K562 (cell line): ENCODE measurements around the gene ARF1. TPM values are rescaled to one million over a fixed set of nuclear protein-coding genes. Genes with fewer than 3 reads are reported as not detected.
A peak's percentile ranks its signal among the peaks of the same experiment; 100 is the strongest.

ENCODE experiments used
- ATAC-seq: fragments of 200-7000 bp; cut with Tn5 transposase; 3 replicates; pipeline ENCODE4 v1.9.1; 2020; ENCODE audit warnings: moderate library complexity
- BruUV-seq: library from RNA; stranded (reverse); fragments of 400-500 nt; replicated peaks from 2 replicates; lab custom pipeline; 2021; lab: Mats Ljungman, UMichigan
- CTCF ChIA-PET: fragments of 300-600 bp; formaldehyde crosslinking; extraction: SDS; loops from one replicate; lab custom pipeline; 2021; ENCODE audit warnings: low intra/inter-chr PET ratio; lab: Yijun Ruan, JAX
- POLR2A ChIA-PET: fragments of 300-600, 350-650 bp; sonication (Branson Sonifier 250); formaldehyde crosslinking; extraction: SDS; loops from one replicate; lab custom pipeline; 2021; ENCODE audit warnings: antibody characterized with exemption, inconsistent platforms; lab: Yijun Ruan, JAX
- DNase-seq, 4 experiments: peaks; one replicate each; pipeline versions ENCODE4 v3.0.0 to v3.0.0-alpha.2; 2011 to 2018; ENCODE audit warnings: low spot score in 3 of 4, mixed read lengths in 3 of 4; ENCODE audit errors: extremely low read depth in 1 of 4
- FAIRE-seq: peaks from 2 replicates; lab custom pipeline; 2011; peaks lifted over from hg19 to GRCh38; lab: Jason Lieb, UNC
- H2AFZ ChIP-seq: 2 replicates; pipeline ENCODE4 v1.6.0; 2011; ENCODE audit warnings: low read depth, low read length, control low read depth, inconsistent platforms
- H3K27ac ChIP-seq: fragments of 200-600 bp; 3 replicates; pipeline ENCODE4 v1.8.0; 2011; ENCODE audit warnings: low read depth, mild to moderate bottlenecking, control low read depth, inconsistent platforms, low read length, moderate library complexity, mixed read lengths; ENCODE audit errors: extremely low read depth
- H3K27me3 ChIP-seq, 2 experiments: fragments of 300-600 bp in 1 of 2; 2 replicates in 1 of 2; 3 replicates in 1 of 2; pipeline versions ENCODE4 v1.6.0 to v1.8.0; 2011; ENCODE audit warnings: inconsistent platforms in 2 of 2, low read length in 2 of 2, mild to moderate bottlenecking in 1 of 2, mixed read lengths in 1 of 2, moderate library complexity in 1 of 2; ENCODE audit not compliant: control insufficient read depth in 2 of 2, insufficient read depth in 2 of 2
- H3K36me3 ChIP-seq: fragments of 300-600 bp; 3 replicates; pipeline ENCODE4 v1.8.0; 2011; ENCODE audit warnings: mild to moderate bottlenecking, low read length, inconsistent platforms; ENCODE audit not compliant: control insufficient read depth, insufficient read depth
- H3K4me1 ChIP-seq, 2 experiments: fragments of 200-600 bp in 1 of 2; replicated peaks in 1 of 2; 2 replicates in 1 of 2; 3 replicates in 1 of 2; pipeline versions ENCODE4 v1.5.1 to v1.8.0; 2011; ENCODE audit warnings: inconsistent platforms in 2 of 2, low read length in 2 of 2, mild to moderate bottlenecking in 1 of 2, mixed read lengths in 1 of 2, moderate library complexity in 1 of 2; ENCODE audit not compliant: control insufficient read depth in 2 of 2, insufficient read depth in 2 of 2
- H3K4me2 ChIP-seq: 2 replicates; pipeline ENCODE4 v1.6.1; 2011; ENCODE audit warnings: low read length, control low read depth, inconsistent platforms, mixed read lengths; ENCODE audit not compliant: insufficient read depth
- H3K4me3 ChIP-seq: fragments of 200-600 bp; sonication (generic), shearing (Covaris generic); 2 replicates; pipeline ENCODE4 v1.5.1; 2016; ENCODE audit warnings: control low read depth, inconsistent platforms
- H3K79me2 ChIP-seq: fragments of 200-600 bp; 3 replicates; pipeline ENCODE4 v1.8.0; 2011; ENCODE audit warnings: low read length, inconsistent platforms; ENCODE audit not compliant: control insufficient read depth, insufficient read depth
- H3K9ac ChIP-seq, 2 experiments: 2 replicates each; pipeline versions ENCODE4 v1.6.0 to v1.6.1; 2011; ENCODE audit warnings: low read depth in 2 of 2, low read length in 2 of 2, control low read depth in 1 of 2, inconsistent platforms in 1 of 2, mild to moderate bottlenecking in 1 of 2, mixed read lengths in 1 of 2; ENCODE audit not compliant: insufficient read depth in 1 of 2
- H3K9me1 ChIP-seq: one replicate; pipeline ENCODE4 v1.6.0; 2011; ENCODE audit warnings: inconsistent platforms, mild to moderate bottlenecking, low read length, moderate library complexity; ENCODE audit not compliant: control insufficient read depth, insufficient read depth
- H3K9me3 ChIP-seq: replicated peaks from 2 replicates; pipeline ENCODE4 v1.5.1; 2011; ENCODE audit warnings: low read depth, low read length, inconsistent platforms; ENCODE audit not compliant: control insufficient read depth, insufficient read depth
- H4K20me1 ChIP-seq: replicated peaks from 2 replicates; pipeline ENCODE4 v1.6.1; 2011; ENCODE audit warnings: low read length, inconsistent platforms, mixed read lengths; ENCODE audit not compliant: control insufficient read depth, insufficient read depth
- CHD2 ChIP-seq: IDR thresholded peaks from 2 replicates; pipeline ENCODE4 v1.6.1; 2011; ENCODE audit warnings: low read depth, low read length
- CTCFL ChIP-seq: IDR thresholded peaks from 2 replicates; pipeline ENCODE4 v1.6.1; 2011; ENCODE audit warnings: borderline replicate concordance, low read depth, mild to moderate bottlenecking, moderate library complexity, low read length; ENCODE audit not compliant: insufficient read depth, poor library complexity, severe bottlenecking
- MBD2 ChIP-seq: sonication (generic); IDR thresholded peaks from 2 replicates; pipeline ENCODE4 v1.6.1; 2016; ENCODE audit warnings: low read depth, borderline replicate concordance
- RBM34 ChIP-seq: fragments of 200-400 bp; formaldehyde crosslinking; IDR thresholded peaks from 2 replicates; pipeline ENCODE4 v1.6.1; 2018; ENCODE audit warnings: low read length, borderline replicate concordance; ENCODE audit not compliant: insufficient read depth
- ZBTB7A ChIP-seq: IDR thresholded peaks from 2 replicates; pipeline ENCODE4 v1.6.1; 2011; ENCODE audit warnings: low read depth, mild to moderate bottlenecking, low read length, moderate library complexity, borderline replicate concordance; ENCODE audit not compliant: control insufficient read depth
- WGBS: fragments of 100-300 bp; shearing (Covaris generic); methylation state at CpG from one replicate; pipeline ENCODE4 v1.1.6; 2016; ENCODE audit warnings: low coverage, mixed read lengths; ENCODE audit not compliant: insufficient coverage; ENCODE audit errors: missing lambda C conversion rate; 5-methylcytosine and 5-hydroxymethylcytosine counted together
- in situ Hi-C: fragments of 300-500 bp; cut with MboI; formaldehyde crosslinking; loops from 4 replicates; pipeline ENCODE4 v1.15.0; 2018; ENCODE audit warnings: inconsistent platforms, mixed read lengths
- intact Hi-C: fragments of 100-400 bp; cut with micrococcal nuclease; formaldehyde crosslinking; loops from 2 replicates; pipeline ENCODE4 v1.14.2; 2022
- polyA plus RNA-seq, 8 experiments: library from polyadenylated mRNA; depleted of rRNA in 4 of 8; stranded (reverse) in 5 of 8; unstranded in 3 of 8; fragments of >200 nt; fragmentation: Nextera tagmentation in 2 of 8; fragmentation: Illumina TruSeq in 1 of 8; extraction: Ambion mirVana in 2 of 8; extraction: Trizol in 1 of 8; gene quantifications; 2 replicates each; pipeline versions ENCODE4 v1.2.1 to v1.2.3, GENCODE V29; 2011 to 2014; ENCODE audit warnings: inconsistent platforms in 1 of 8, missing spikeins in 1 of 8
- total RNA-seq, 7 experiments: library from RNA; depleted of rRNA in 6 of 7; stranded (reverse); fragments of >200 nt in 6 of 7; fragmentation: Illumina TruSeq in 2 of 7; extraction: Trizol in 2 of 7; gene quantifications; 2 replicates each; pipeline versions ENCODE4 v1.2.1 to v1.2.3, GENCODE V29; 2011 to 2021; ENCODE audit warnings: low replicate concordance in 1 of 7

The ARF1 gene
- total and polyA plus RNA-seq, 9 of the 15 experiments (the other 6 are each of a cell fraction or from before 2014, with no cell fraction given), result 69.8 to 593 (median 325) TPM

GRCh38 chr1:228147768-228148167, 65.3 kb downstream of the ARF1 start (continued):
- TF ChIP-seq CHD2 (no peak), RBM34 (no peak)

- Histone ChIP-seq H3K4me1 (peaks cover 49 to 97% of the 10 kb centered on the region in 2 experiments), H3K79me2 (peaks cover 64% of the 10 kb centered on the region), H3K9me3 (no peaks in the 10 kb centered on the region), H3K9ac (peak overlapping the region in 1 of 2 experiments; percentile 91; a peak in 2 of 4 replicates), H3K4me2 (no peak overlapping the region), H3K9me1 (peaks cover 18% of the 10 kb centered on the region), H4K20me1 (peaks cover 42% of the 10 kb centered on the region), H3K36me3 (peaks cover 43% of the 10 kb centered on the region; the same call in 2 of the 3 replicates), H3K27me3 (no peaks in the 10 kb centered on the region), H2AFZ (no peak overlapping the region), H3K27ac (no peak overlapping the region), H3K4me3 (no peak overlapping the region)
- CTCF ChIA-PET, result no interaction called here
- BruUV-seq, result no TSS peak
- in situ Hi-C loops, result no loop called here
- 0 out of 2 replicates have a peak, but pooled peaks have one; percentile 22 for TF ChIP-seq ZBTB7A
- peak; percentile 18 for TF ChIP-seq CTCFL
- no peak for TF ChIP-seq MBD2
- POLR2A ChIA-PET, result interaction anchor here (0.5 to 2.3 kb wide), 10 partner anchors 7 to 71 kb away, joined by 3 to 11 read pairs (median 6); partner anchors contain the start of gene GUK1
- WGBS, result 78% methylated on average over 17 of the region's 18 CpGs
- ATAC-seq (no peak), DNase-seq (no peak), FAIRE-seq (no peak)
- intact Hi-C loops, result no loop called here
Measured at GRCh38 chr1:228148196-228148861, 65.8 kb downstream of the ARF1 start.
